Glutamatergic neuron (in vitro differentiated cells): ENCODE measurements around the gene SIRT6. TPM values are rescaled to one million over a fixed set of nuclear protein-coding genes. Genes with fewer than 3 reads are reported as not detected.
A peak's percentile ranks its signal among the peaks of the same experiment; 100 is the strongest.

Source experiments
- DNase-seq: peaks from one replicate; pipeline ENCODE4 v3.0.0; 2022
- H3K27ac Mint-ChIP-seq: one replicate; pipeline ENCODE4 v1.8.0; 2020; ENCODE audit warnings: mild to moderate bottlenecking, mixed read lengths, inconsistent platforms; ENCODE audit not compliant: unreplicated experiment
- H3K27me3 Mint-ChIP-seq: one replicate; pipeline ENCODE4 v1.8.0; 2020; ENCODE audit warnings: mild to moderate bottlenecking, moderate library complexity, mixed read lengths, inconsistent platforms; ENCODE audit not compliant: unreplicated experiment
- H3K36me3 Mint-ChIP-seq: one replicate; pipeline ENCODE4 v1.8.0; 2020; ENCODE audit warnings: mild to moderate bottlenecking, mixed read lengths, inconsistent platforms; ENCODE audit not compliant: unreplicated experiment
- H3K4me1 Mint-ChIP-seq: one replicate; pipeline ENCODE4 v1.8.0; 2020; ENCODE audit warnings: mild to moderate bottlenecking, low read depth, mixed read lengths, inconsistent platforms; ENCODE audit not compliant: unreplicated experiment
- H3K4me3 Mint-ChIP-seq: one replicate; pipeline ENCODE4 v1.8.0; 2020; ENCODE audit warnings: mild to moderate bottlenecking, mixed read lengths, inconsistent platforms; ENCODE audit not compliant: unreplicated experiment
- H3K9me3 Mint-ChIP-seq: one replicate; pipeline ENCODE4 v1.8.0; 2020; ENCODE audit warnings: mild to moderate bottlenecking, moderate library complexity, mixed read lengths, inconsistent platforms; ENCODE audit not compliant: unreplicated experiment
- CTCF ChIP-seq: fragments of 200-600 bp; sonication (generic); IDR thresholded peaks from one replicate; pipeline ENCODE4 v1.5.0; 2021; ENCODE audit not compliant: partially characterized antibody, unreplicated experiment
- total RNA-seq: library from RNA; stranded (reverse); fragmentation: NEBNext Ultra II Directional; extraction: Animal tissue kit (Norgen Biotek cat#: 25700); gene quantifications from one replicate; pipeline ENCODE4 v1.2.1, GENCODE V29; 2021; ENCODE audit not compliant: unreplicated experiment

SIRT6 gene
- total RNA-seq, 1 donor from 2014 or later = 48.3 TPM

GRCh38 chr19:4154571-4155312, 27.6 kb downstream of the SIRT6 start:
- no peaks in the 10 kb centered on the region for H3K4me1 Mint-ChIP-seq
- no peaks in the 10 kb centered on the region for H3K36me3 Mint-ChIP-seq
- peak; percentile 48 for DNase-seq
- H3K27me3 Mint-ChIP-seq = peaks cover 4% of the 10 kb centered on the region
- no peak overlapping the region for H3K27ac Mint-ChIP-seq
- no peak for TF ChIP-seq CTCF
- H3K4me3 Mint-ChIP-seq = no peak overlapping the region
- H3K9me3 Mint-ChIP-seq = peaks cover 5% of the 10 kb centered on the region

GRCh38 chr19:4152241-4152998, 29.9 kb downstream of the SIRT6 start:
- no peak for TF ChIP-seq CTCF
- Mint-ChIP-seq H3K4me3 (no peak overlapping the region), H3K27ac (peak overlapping the region; percentile 22), H3K9me3 (peaks cover 6% of the 10 kb centered on the region), H3K36me3 (no peaks in the 10 kb centered on the region), H3K4me1 (no peaks in the 10 kb centered on the region), H3K27me3 (peaks cover 6% of the 10 kb centered on the region)
- no peak for DNase-seq

GRCh38 chr19:4151623-4152022, 30.7 kb downstream of the SIRT6 start:
- Mint-ChIP-seq H3K27me3 (peaks cover 4% of the 10 kb centered on the region), H3K4me3 (no peak overlapping the region), H3K36me3 (no peaks in the 10 kb centered on the region), H3K4me1 (no peaks in the 10 kb centered on the region), H3K9me3 (peaks cover 6% of the 10 kb centered on the region), H3K27ac (no peak overlapping the region)
- DNase-seq = no peak
- TF ChIP-seq CTCF = no peak

GRCh38 chr19:4149518-4150288, 32.7 kb downstream of the SIRT6 start:
- peaks cover 3% of the 10 kb centered on the region for H3K9me3 Mint-ChIP-seq
- H3K36me3 Mint-ChIP-seq = no peaks in the 10 kb centered on the region
- DNase-seq = no peak
- no peaks in the 10 kb centered on the region for H3K4me1 Mint-ChIP-seq
- peaks cover 4% of the 10 kb centered on the region for H3K27me3 Mint-ChIP-seq
- TF ChIP-seq CTCF = no peak
- H3K27ac Mint-ChIP-seq = peak overlapping the region; percentile 48
- H3K4me3 Mint-ChIP-seq = no peak overlapping the region
